Motor neuron (in vitro differentiated cells): Measurements from ENCODE around the gene EPAS1. TPM values are rescaled to one million over a fixed set of nuclear protein-coding genes. Genes with fewer than 3 reads are reported as not detected.
A peak's percentile ranks its signal among the peaks of the same experiment; 100 is the strongest.

Source experiments
- ATAC-seq, 8 experiments: fragments of 200-7000 bp; cut with Tn5 transposase; replicated peaks in 6 of 8; 2 replicates each; pipeline ENCODE4 v1.8.0; 2021; ENCODE audit warnings: mild to moderate bottlenecking in 8 of 8, moderate library complexity in 8 of 8
- H3K27ac ChIP-seq, 2 donors: fragments of 250-450 bp; sonication (Bioruptor Pico); 2 replicates each; pipeline ENCODE4 v1.9.0; 2021; ENCODE audit warnings: antibody characterized with exemption in 2 of 2, mild to moderate bottlenecking in 2 of 2, moderate library complexity in 1 of 2
- H3K4me1 ChIP-seq, 2 donors: fragments of 250-450 bp; sonication (Bioruptor Pico); replicated peaks in 1 of 2; 2 replicates each; pipeline ENCODE4 v1.6.1; 2021; ENCODE audit warnings: antibody characterized with exemption in 2 of 2, mild to moderate bottlenecking in 2 of 2, moderate library complexity in 1 of 2
- H3K4me3 ChIP-seq, 5 donors: fragments of 250-450 bp; sonication (Bioruptor Pico); 2 replicates each; pipeline ENCODE4 v1.9.0; 2021; ENCODE audit warnings: antibody characterized with exemption in 5 of 5, mild to moderate bottlenecking in 5 of 5, moderate library complexity in 4 of 5
- WGBS, 10 experiments: fragments of 450-650 bp; shearing (Covaris generic); methylation state at CpG; one replicate each; pipeline ENCODE4 v1.0.0; 2022; 5-methylcytosine and 5-hydroxymethylcytosine counted together
- in situ Hi-C, 9 experiments: fragments of 400-800 bp; cut with MboI; loops; one replicate each; pipeline ENCODE4 v1.15.0; 2021; ENCODE audit warnings: low sequenced_read_pairs in 9 of 9, low pct_unique_long_range_greater_than_20kb in 2 of 9; ENCODE audit not compliant: unreplicated experiment in 9 of 9
- total RNA-seq, 8 experiments: library from RNA; unstranded; fragments of 300-600 nt; gene quantifications; 2 replicates each; pipeline versions ENCODE4 v1.2.3 to v1.2.4, GENCODE V29; 2022

EPAS1 gene
- total RNA-seq, 8 experiments from 2014 or later: 0.11 to 6.9 (median 1.7) TPM

GRCh38 chr2:46430413-46430812 lies 133.2 kb downstream of the EPAS1 start:
- ATAC-seq: no peak
- no peaks in the 10 kb centered on the region for H3K4me1 ChIP-seq
- no peak overlapping the region for H3K27ac ChIP-seq
- in situ Hi-C loops: no loop called here
- H3K4me3 ChIP-seq: no peak overlapping the region
- 42 to 75% (median 56%) methylated on average over 1 of the region's 1 CpG; no CpG with 5 or more reads in 7 of the 10 experiments for WGBS, 10 experiments

GRCh38 chr2:46430992-46431391 lies 133.8 kb downstream of the EPAS1 start:
- no peak for ATAC-seq
- in situ Hi-C loops: no loop called here
- no peak overlapping the region for H3K4me3 ChIP-seq
- whole genome bisulfite sequencing, 10 experiments: 50 to 100% (median 88%) methylated on average over 1 of the region's 1 CpG; no CpG with 5 or more reads in 1 of the 10 experiments
- H3K27ac ChIP-seq: no peak overlapping the region
- H3K4me1 ChIP-seq: no peaks in the 10 kb centered on the region

- 40 to 83% (median 68%) methylated on average over 2 to 5 of the region's 5 CpGs; no CpG with 5 or more reads in 4 of the 10 experiments for WGBS, 10 experiments
- no peak for ATAC-seq
Measured at GRCh38 chr2:46431481-46432235, 134.5 kb downstream of the EPAS1 start.

GRCh38 chr2:46434851-46435273 lies 137.7 kb downstream of the EPAS1 start:
- Histone ChIP-seq H3K4me3 (no peak overlapping the region), H3K27ac (no peak overlapping the region), H3K4me1 (no peaks in the 10 kb centered on the region)
- ATAC-seq: peak in 1 of 8 experiments; percentile 78
- in situ Hi-C loops: no loop called here
- 40 to 86% (median 67%) methylated on average over 1 to 3 of the region's 3 CpGs; no CpG with 5 or more reads in 2 of the 10 experiments for WGBS, 10 experiments

More at GRCh38 chr2:46431481-46432235, 134.5 kb downstream of the EPAS1 start:
- no peaks in the 10 kb centered on the region for H3K4me1 ChIP-seq
- in situ Hi-C loops: no loop called here
- no peak overlapping the region for H3K4me3 ChIP-seq
- H3K27ac ChIP-seq: no peak overlapping the region

GRCh38 chr2:46435353-46435752 lies 138.1 kb downstream of the EPAS1 start:
- in situ Hi-C loops: no loop called here
- H3K27ac ChIP-seq: no peak overlapping the region
- no peak for ATAC-seq
- no peak overlapping the region for H3K4me3 ChIP-seq
- no peaks in the 10 kb centered on the region for H3K4me1 ChIP-seq

GRCh38 chr2:46435796-46436360 lies 138.7 kb downstream of the EPAS1 start:
- H3K4me1 ChIP-seq: no peaks in the 10 kb centered on the region
- in situ Hi-C loops: no loop called here
- WGBS, 10 experiments: 59 to 100% (median 70%) methylated on average over 1 to 4 of the region's 4 CpGs
- ATAC-seq: no peak
- no peak overlapping the region for H3K27ac ChIP-seq
- no peak overlapping the region for H3K4me3 ChIP-seq

Other genes with a start within 250 kb of the EPAS1 start
- not detected for gene TMEM247, start 182.2 kb downstream of the EPAS1 start, total RNA-seq
- 100 to 1,000 TPM in 4 of 8 experiments, 10 to 100 TPM in 4; 23.7 to 196 (median 83.7) TPM for gene RHOQ, start 245.1 kb downstream of the EPAS1 start, total RNA-seq
- 10 to 100 TPM in 4 of 8 experiments, 1 to 10 TPM in 4; 3.6 to 13.0 (median 9.3) TPM for gene ATP6V1E2, start 245.2 kb downstream of the EPAS1 start, total RNA-seq